GM12801 (cell line): ENCODE data around the gene ARHGAP24.

Experiments used
- CTCF ChIP-seq: IDR thresholded peaks from one replicate; pipeline ENCODE4 v1.5.1; 2011; ENCODE audit warnings: control low read depth; ENCODE audit not compliant: insufficient read length; ENCODE audit errors: extremely low read depth

Gene ARHGAP24

DNA sequence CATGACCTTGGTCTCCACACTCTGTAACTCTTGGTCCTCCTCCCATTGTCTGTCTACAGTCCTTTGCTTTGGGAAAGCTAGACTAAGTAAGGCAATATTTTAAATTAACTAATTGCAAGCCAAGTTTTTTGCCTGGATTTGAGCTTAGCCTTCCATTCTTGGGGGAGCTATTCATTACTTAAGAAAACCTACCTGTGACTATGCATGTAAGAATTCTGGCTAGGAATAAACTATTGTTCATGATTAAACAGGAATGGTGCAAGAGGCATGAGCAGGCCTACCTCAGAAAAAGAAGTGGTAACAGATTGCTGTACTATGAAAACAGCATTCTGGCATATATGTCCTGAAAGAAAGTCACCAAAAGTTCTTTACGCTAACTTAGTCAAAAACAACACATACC, 575.5 kb downstream of the ARHGAP24 start:
- no peak for TF ChIP-seq CTCF
